Natural killer cell treated with Interleukin-12 subunit alpha and Interleukin-12 subunit beta and Interleukin-15 and Interleukin-18, amount 100 ng/mL, for 72 hours (primary cell): ENCODE measurements around the gene KPTN. TPM values are rescaled to one million over a fixed set of nuclear protein-coding genes. Genes with fewer than 3 reads are reported as not detected.

Source experiments
- ATAC-seq, 2 donors: fragments of 150-1000 bp; cut with Tn5 transposase in 1 of 2; sonication (Bioruptor Pico), chemical (Tn5 transposase) in 1 of 2; 2 replicates each; pipeline ENCODE4 v1.10.0; 2021
- DNase-seq: peaks from one replicate; pipeline ENCODE4 v3.0.0; 2022; ENCODE audit warnings: low spot score
- H3K27ac Mint-ChIP-seq, 2 donors: 1 replicate in 1 of 2; 2 replicates in 1 of 2; pipeline ENCODE4 v1.8.0; 2022; ENCODE audit warnings: mixed read lengths in 2 of 2, mild to moderate bottlenecking in 1 of 2, moderate library complexity in 1 of 2
- H3K27me3 Mint-ChIP-seq, 2 donors: 1 replicate in 1 of 2; 2 replicates in 1 of 2; pipeline ENCODE4 v1.8.0; 2022; ENCODE audit warnings: mixed read lengths in 2 of 2
- H3K36me3 Mint-ChIP-seq: one replicate; pipeline ENCODE4 v1.8.0; 2022; ENCODE audit warnings: mixed read lengths
- H3K4me1 Mint-ChIP-seq, 2 donors: 1 replicate in 1 of 2; 2 replicates in 1 of 2; pipeline ENCODE4 v1.8.0; 2022; ENCODE audit warnings: low read depth in 2 of 2, mixed read lengths in 2 of 2, mild to moderate bottlenecking in 1 of 2
- H3K4me3 Mint-ChIP-seq: one replicate; pipeline ENCODE4 v1.8.0; 2022; ENCODE audit warnings: mixed read lengths
- H3K9me3 Mint-ChIP-seq: 2 replicates; pipeline ENCODE4 v1.8.0; 2022; ENCODE audit warnings: mixed read lengths
- total RNA-seq, 2 donors: library from RNA; stranded (reverse); gene quantifications; one replicate each; pipeline ENCODE4 v1.2.3, GENCODE V29; 2022

Gene KPTN
- total RNA-seq, 2 donors from 2014 or later: 4.9 to 11.4 TPM

GRCh38 chr19:47512948-47513319 lies 28.9 kb upstream of the KPTN start:
- H3K27ac Mint-ChIP-seq: peak overlapping the region; percentile 98 to 99
- H3K9me3 Mint-ChIP-seq: no peaks in the 10 kb centered on the region
- H3K27me3 Mint-ChIP-seq: no peaks in the 10 kb centered on the region
- peak overlapping the region; percentile 100 for H3K4me3 Mint-ChIP-seq
- H3K36me3 Mint-ChIP-seq: no peaks in the 10 kb centered on the region
- ATAC-seq: no peak
- peaks cover 55 to 65% of the 10 kb centered on the region in 2 donors for H3K4me1 Mint-ChIP-seq
- no peak for DNase-seq

DNA sequence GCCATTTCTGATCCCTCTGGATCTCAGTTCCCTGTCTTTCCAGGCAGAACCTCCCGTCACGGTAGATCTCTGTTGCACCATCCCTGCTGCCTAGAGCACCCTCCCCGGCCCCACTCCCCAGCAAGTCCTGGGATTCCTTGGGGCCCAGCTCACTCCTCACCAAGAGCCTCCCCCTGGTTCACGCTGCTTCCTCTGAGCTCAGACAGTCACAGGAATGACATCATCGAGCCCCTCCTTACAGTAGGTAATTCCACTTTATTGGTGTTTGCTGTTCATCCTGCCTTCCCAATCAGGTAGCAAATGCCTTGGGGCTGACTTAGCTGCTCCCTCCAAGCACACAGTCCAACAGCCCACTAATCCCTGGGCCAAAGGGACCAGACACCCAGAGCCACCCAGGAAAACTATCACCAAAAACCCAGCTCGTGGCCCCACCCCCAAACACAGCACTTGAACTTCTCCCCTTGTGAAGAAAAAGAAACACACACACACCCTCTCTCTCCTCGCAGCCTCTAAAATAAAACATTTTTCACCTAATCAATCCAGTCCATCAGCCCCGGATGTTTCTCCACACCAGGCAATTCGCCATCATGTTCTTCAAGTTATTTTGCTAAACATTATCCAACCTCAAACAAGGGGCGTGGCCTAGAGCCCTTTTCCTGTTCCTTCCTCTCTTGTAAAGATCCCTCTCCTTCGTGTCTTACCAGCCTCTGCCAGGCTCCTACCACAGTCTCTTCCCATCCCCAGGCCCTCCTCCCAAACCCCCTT lies 28.3 kb upstream of the KPTN start:
- Mint-ChIP-seq H3K36me3 (no peaks in the 10 kb centered on the region), H3K9me3 (no peaks in the 10 kb centered on the region), H3K4me3 (peak overlapping the region; percentile 100), H3K27me3 (no peaks in the 10 kb centered on the region), H3K4me1 (peaks cover 53 to 67% of the 10 kb centered on the region in 2 donors), H3K27ac (peak overlapping the region; percentile 98 to 99)
- ATAC-seq: no peak
- DNase-seq: no peak

GRCh38 chr19:47511681-47512080 lies 27.7 kb upstream of the KPTN start:
- Mint-ChIP-seq H3K36me3 (no peaks in the 10 kb centered on the region), H3K27ac (peak overlapping the region; percentile 98 to 99), H3K4me1 (peaks cover 46 to 61% of the 10 kb centered on the region in 2 donors), H3K9me3 (no peaks in the 10 kb centered on the region), H3K27me3 (no peaks in the 10 kb centered on the region), H3K4me3 (no peak overlapping the region)
- ATAC-seq (no peak), DNase-seq (no peak)

- no peaks in the 10 kb centered on the region for H3K36me3 Mint-ChIP-seq
- DNase-seq (no peak), ATAC-seq (no peak)
- no peak overlapping the region for H3K27ac Mint-ChIP-seq
- peaks cover 41 to 56% of the 10 kb centered on the region in 2 donors for H3K4me1 Mint-ChIP-seq
- no peaks in the 10 kb centered on the region for H3K9me3 Mint-ChIP-seq
- H3K27me3 Mint-ChIP-seq: no peaks in the 10 kb centered on the region
- no peak overlapping the region for H3K4me3 Mint-ChIP-seq
These were observed 27.1 kb upstream of the KPTN start for GRCh38 chr19:47511128-47511517.

GRCh38 chr19:47510516-47511127 lies 26.6 kb upstream of the KPTN start:
- DNase-seq: no peak
- no peaks in the 10 kb centered on the region for H3K27me3 Mint-ChIP-seq
- H3K36me3 Mint-ChIP-seq: no peaks in the 10 kb centered on the region
- no peak overlapping the region for H3K4me3 Mint-ChIP-seq
- no peak overlapping the region for H3K27ac Mint-ChIP-seq
- no peak for ATAC-seq
- H3K4me1 Mint-ChIP-seq: peaks cover 36 to 51% of the 10 kb centered on the region in 2 donors
- no peaks in the 10 kb centered on the region for H3K9me3 Mint-ChIP-seq

- Mint-ChIP-seq H3K4me3 (no peak overlapping the region), H3K4me1 (peaks cover 32 to 48% of the 10 kb centered on the region in 2 donors), H3K27me3 (no peaks in the 10 kb centered on the region), H3K27ac (no peak overlapping the region), H3K36me3 (no peaks in the 10 kb centered on the region), H3K9me3 (no peaks in the 10 kb centered on the region)
- no peak for ATAC-seq
- no peak for DNase-seq
These were observed 26.0 kb upstream of the KPTN start for GRCh38 chr19:47509973-47510372.

DNA sequence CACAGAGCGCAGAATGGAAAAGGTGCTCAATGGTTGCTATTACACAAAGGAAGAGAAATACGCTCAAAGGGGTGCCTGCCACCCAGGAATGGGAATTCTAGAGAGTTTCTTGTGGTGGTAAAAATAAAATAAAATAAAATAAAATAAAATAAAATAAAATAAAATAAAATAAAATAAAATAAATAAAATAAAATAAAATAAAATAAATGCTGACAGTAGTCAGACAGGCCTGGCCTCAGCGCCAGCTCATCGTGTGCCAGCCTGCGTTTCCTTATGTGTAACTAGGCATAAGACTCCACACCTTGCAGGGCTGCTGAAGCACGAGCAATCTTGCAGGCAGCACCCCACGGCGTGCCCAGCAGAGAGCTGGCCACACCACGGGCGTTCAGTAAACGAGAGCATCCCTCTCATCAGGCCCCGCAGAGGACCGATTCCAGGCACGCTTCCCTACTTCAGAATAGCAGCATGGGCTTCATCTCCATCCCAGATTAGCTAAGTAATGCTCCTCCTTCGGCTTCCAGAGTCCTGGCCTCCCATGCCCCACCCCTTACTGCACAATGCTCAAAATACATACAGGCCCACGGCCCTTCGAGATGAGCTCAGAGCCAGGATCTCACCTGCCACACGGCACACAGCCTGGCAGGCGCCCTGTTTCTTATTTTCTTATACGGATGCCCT lies 25.3 kb upstream of the KPTN start:
- ATAC-seq: no peak
- H3K27ac Mint-ChIP-seq: no peak overlapping the region
- H3K27me3 Mint-ChIP-seq: no peaks in the 10 kb centered on the region
- no peak for DNase-seq
- peaks cover 26 to 44% of the 10 kb centered on the region in 2 donors for H3K4me1 Mint-ChIP-seq
- no peaks in the 10 kb centered on the region for H3K9me3 Mint-ChIP-seq
- H3K4me3 Mint-ChIP-seq: no peak overlapping the region
- H3K36me3 Mint-ChIP-seq: no peaks in the 10 kb centered on the region

- H3K27ac Mint-ChIP-seq: no peak overlapping the region
- H3K9me3 Mint-ChIP-seq: no peaks in the 10 kb centered on the region
- ATAC-seq (no peak), DNase-seq (no peak)
- no peak overlapping the region for H3K4me3 Mint-ChIP-seq
- peaks cover 20 to 40% of the 10 kb centered on the region in 2 donors for H3K4me1 Mint-ChIP-seq
- H3K36me3 Mint-ChIP-seq: no peaks in the 10 kb centered on the region
- H3K27me3 Mint-ChIP-seq: no peaks in the 10 kb centered on the region
These were observed 24.7 kb upstream of the KPTN start for GRCh38 chr19:47508721-47509120.

GRCh38 chr19:47507924-47508553 lies 24.0 kb upstream of the KPTN start:
- no peaks in the 10 kb centered on the region for H3K36me3 Mint-ChIP-seq
- H3K27ac Mint-ChIP-seq: no peak overlapping the region
- no peaks in the 10 kb centered on the region for H3K27me3 Mint-ChIP-seq
- no peak overlapping the region for H3K4me3 Mint-ChIP-seq
- H3K9me3 Mint-ChIP-seq: no peaks in the 10 kb centered on the region
- ATAC-seq (no peak), DNase-seq (no peak)
- peaks cover 14 to 36% of the 10 kb centered on the region in 2 donors for H3K4me1 Mint-ChIP-seq

GRCh38 chr19:47507012-47507411 lies 23.0 kb upstream of the KPTN start:
- Mint-ChIP-seq H3K27me3 (no peaks in the 10 kb centered on the region), H3K4me1 (peaks cover 3 to 26% of the 10 kb centered on the region in 2 donors), H3K9me3 (no peaks in the 10 kb centered on the region), H3K36me3 (no peaks in the 10 kb centered on the region), H3K4me3 (no peak overlapping the region), H3K27ac (no peak overlapping the region)
- DNase-seq: no peak
- ATAC-seq: no peak

DNA sequence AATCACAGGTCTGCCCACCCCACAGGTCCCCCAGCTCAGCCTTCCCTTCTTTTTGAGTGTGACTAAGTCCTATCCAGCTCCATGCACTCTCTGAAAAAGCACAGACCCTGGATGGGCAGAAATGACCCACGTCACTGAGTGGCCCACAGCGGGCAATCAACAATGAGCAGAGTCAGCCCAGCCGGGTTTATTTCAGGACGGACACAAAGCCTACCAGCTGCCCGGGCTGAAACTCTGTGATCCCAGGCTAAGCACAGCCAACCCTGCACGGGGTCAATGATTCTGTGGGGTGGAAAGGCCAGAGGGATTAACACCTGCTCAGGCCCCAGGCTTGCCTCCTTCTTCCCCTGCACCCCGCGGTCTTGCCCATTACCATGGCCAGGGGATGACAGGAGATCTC lies 22.4 kb upstream of the KPTN start:
- Mint-ChIP-seq H3K27ac (no peak overlapping the region), H3K4me1 (peaks cover 0 to 25% of the 10 kb centered on the region in 2 donors), H3K36me3 (no peaks in the 10 kb centered on the region), H3K9me3 (no peaks in the 10 kb centered on the region), H3K4me3 (no peak overlapping the region), H3K27me3 (no peaks in the 10 kb centered on the region)
- ATAC-seq: no peak
- no peak for DNase-seq

GRCh38 chr19:47505506-47505905 lies 21.5 kb upstream of the KPTN start:
- peaks cover 0 to 20% of the 10 kb centered on the region in 2 donors for H3K4me1 Mint-ChIP-seq
- ATAC-seq: no peak

DNA sequence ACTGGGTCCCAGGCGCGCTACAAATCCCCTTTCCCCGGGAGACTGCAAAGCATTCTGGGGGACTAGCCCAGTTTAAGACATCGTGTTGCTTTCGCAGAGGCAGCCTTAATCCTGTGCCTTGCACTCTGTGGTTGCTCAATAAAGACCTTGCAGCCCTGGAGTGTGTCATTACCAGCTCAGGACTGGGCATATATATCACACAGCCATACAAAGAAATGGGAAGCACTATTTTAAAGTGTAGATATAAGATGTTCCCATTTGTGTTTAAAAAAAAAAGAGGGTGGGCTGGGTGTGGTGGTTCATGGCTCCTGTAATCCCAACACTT lies 19.8 kb upstream of the KPTN start:
- DNase-seq (no peak), ATAC-seq (no peak)
- H3K27ac Mint-ChIP-seq: no peak overlapping the region

More at GRCh38 chr19:47505506-47505905, 21.5 kb upstream of the KPTN start:
- H3K27ac Mint-ChIP-seq: peak overlapping the region in 1 of 2 donors; percentile 30
- H3K27me3 Mint-ChIP-seq: no peaks in the 10 kb centered on the region
- DNase-seq: no peak
- no peaks in the 10 kb centered on the region for H3K9me3 Mint-ChIP-seq
- H3K36me3 Mint-ChIP-seq: no peaks in the 10 kb centered on the region
- no peak overlapping the region for H3K4me3 Mint-ChIP-seq

More for the DNA sequence above, 19.8 kb upstream of the KPTN start:
- Mint-ChIP-seq H3K36me3 (no peaks in the 10 kb centered on the region), H3K27me3 (no peaks in the 10 kb centered on the region), H3K4me3 (no peak overlapping the region), H3K4me1 (peaks cover 0 to 14% of the 10 kb centered on the region in 2 donors), H3K9me3 (no peaks in the 10 kb centered on the region)
